Middle frontal gyrus (tissue), 1 donor: ENCODE data around the gene ERCC6L2.

Source experiments
- DNase-seq: peaks from one replicate; pipeline ENCODE4 v3.0.0-alpha.2; 2015; ENCODE audit warnings: low spot score; ENCODE audit errors: extremely low spot score

ERCC6L2 gene, protein sequence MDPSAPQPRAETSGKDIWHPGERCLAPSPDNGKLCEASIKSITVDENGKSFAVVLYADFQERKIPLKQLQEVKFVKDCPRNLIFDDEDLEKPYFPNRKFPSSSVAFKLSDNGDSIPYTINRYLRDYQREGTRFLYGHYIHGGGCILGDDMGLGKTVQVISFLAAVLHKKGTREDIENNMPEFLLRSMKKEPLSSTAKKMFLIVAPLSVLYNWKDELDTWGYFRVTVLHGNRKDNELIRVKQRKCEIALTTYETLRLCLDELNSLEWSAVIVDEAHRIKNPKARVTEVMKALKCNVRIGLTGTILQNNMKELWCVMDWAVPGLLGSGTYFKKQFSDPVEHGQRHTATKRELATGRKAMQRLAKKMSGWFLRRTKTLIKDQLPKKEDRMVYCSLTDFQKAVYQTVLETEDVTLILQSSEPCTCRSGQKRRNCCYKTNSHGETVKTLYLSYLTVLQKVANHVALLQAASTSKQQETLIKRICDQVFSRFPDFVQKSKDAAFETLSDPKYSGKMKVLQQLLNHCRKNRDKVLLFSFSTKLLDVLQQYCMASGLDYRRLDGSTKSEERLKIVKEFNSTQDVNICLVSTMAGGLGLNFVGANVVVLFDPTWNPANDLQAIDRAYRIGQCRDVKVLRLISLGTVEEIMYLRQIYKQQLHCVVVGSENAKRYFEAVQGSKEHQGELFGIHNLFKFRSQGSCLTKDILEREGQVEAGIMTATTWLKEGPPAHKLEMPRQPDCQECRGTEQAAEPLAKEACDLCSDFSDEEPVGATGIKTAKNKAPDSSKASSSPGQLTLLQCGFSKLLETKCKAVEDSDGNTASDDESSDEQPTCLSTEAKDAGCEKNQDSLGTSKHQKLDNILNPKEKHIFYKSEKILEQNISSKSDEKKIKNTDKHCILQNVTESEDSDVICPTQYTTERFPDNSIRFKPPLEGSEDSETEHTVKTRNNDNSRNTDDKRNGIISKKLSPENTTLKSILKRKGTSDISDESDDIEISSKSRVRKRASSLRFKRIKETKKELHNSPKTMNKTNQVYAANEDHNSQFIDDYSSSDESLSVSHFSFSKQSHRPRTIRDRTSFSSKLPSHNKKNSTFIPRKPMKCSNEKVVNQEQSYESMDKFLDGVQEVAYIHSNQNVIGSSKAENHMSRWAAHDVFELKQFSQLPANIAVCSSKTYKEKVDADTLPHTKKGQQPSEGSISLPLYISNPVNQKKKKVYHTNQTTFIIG (N-terminal part only)

DNA sequence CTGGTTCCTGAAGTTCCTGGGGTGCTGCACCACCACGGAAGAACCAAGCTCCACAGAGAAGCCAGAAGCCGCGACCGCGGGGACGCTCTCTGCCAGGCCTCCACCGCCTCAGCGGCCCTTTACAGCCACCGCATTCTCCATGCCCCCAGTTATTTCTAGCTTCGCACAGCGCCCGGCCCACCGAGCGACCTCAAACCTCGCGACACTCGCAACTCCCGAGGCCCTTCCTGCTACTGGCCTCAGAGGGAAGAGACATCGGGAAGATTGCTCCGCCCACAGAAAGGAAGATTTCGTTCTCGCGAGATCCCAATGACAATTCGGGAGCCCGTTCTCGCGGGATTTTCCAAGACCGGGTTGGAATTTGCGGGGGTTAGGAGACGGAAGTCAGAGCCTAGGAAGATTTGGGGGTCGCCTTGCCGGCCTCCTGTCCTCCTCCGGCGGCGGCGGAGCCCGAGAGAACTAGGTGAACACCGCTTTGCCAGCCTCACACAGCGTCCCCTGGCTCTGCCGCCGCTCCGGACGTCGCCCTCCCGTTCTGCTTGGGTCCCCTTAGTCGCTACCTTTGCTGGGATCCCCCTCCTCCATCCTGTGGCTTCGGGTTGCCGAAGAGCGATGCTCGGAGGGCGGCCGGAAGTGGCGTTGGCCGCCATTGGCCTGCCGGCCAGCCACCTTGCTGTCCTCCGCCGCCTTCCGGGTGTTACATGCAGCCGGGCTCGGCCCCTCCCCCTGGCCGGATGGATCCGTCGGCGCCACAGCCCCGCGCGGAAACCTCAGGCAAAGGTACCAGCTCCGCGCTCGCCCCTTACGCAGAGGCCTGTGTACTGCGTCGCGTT is at the start of gene ERCC6L2:
ERCC6L2 (plus strand) TSS at position 387 of the 833 bp plus-strand sequence; CDS start at position 735, 348 bp downstream.
- peak; percentile 95 for DNase-seq

DNA sequence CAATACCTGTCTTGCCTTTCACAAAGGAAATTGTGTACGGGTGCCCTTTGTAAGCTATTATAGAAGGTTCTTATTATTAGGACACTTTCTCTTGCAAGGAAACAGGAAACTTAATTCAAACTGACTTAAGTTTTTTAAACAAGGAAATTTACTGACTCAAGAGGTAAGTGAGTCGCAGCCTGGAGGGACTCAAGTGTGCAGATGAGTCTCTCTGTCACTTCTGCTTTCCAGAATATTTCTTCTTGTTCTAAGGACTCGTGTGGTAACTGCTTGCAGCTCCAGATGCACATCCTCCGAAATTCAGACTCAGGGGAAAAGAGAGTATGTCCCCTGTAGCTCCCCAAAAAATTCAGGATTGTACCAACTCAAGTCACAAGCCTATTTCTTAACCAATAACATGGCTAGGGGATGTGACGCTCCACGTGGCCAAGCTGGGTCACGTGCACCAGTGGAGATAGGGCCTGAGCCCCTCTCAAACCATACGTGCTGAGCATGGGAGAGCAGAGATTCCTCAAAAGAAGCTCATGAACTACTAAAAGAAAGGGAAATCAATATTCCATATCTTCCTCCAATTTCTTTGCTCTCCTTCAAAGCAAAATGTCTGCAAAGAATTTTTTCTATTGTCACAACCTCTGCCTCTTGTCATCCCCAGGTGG is 49.2 kb upstream of the ERCC6L2 start:
- DNase-seq, result no peak

DNA sequence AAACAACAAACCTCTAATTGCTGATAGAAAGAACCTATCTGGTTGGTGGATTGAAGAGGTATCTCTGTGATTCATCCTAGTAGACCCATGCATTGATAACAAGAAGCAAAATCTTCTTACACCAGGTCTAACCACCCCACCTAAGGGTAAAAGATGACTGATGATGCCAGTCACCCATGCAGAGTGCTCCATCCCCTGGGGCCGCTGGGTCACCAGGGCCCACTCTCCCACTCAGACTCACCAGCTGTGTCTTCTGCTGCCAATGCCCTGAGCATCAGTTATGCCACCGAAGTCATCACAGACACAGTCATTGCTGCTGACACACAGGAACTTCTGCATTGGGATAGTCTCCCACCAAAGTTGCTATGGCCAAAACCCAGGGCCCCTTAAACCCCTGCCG is 44.7 kb upstream of the ERCC6L2 start:
- DNase-seq, result no peak

DNA sequence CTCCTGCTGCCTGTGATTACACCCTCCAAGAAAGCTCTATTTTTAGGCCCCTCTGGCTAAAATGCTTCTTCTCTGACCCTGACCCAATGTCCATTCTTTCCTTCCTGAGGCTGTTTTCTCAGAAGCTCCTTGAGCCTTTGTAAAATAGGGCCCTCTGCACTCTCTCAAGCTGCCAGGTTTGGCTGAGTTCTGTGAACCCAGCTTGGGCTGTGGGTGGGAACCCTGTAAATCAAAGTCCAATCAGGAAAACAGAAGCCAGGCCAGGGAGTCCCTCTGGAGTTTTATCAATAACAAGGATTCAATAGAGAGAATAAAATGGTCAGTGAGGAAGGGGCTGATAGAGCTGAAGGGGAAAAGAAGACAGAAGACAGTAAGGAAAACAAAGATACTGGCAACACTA is 43.7 kb upstream of the ERCC6L2 start:
- no peak for DNase-seq

DNA sequence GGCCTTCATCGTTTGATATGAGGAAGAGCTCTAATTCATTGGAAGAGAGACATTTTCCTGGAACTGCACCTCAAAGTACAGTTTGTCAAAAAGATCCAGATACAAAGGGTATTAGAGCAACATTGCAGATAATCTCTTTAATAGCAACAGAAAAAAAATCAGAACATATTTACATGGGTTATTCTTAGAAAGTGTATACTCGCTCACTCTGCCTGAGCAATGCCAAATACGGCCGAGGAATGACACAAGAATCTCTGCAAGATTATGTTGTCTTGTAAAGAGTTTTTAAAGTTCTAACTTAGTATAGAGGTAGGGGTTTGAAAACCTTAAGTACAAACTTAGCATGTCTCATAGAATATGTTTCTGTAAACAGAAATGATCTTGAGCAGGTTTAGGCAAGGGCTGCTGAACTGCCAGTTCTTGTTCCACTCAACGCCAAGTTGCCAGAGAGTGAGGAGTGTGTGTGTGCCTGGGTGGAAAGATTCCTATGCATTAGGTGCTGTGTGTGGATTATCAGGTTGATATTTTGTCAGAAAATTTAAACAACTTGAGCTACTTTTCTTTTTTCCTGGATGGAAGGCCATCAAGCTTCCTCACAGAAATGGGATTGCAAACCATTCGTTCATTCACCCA is 41.8 kb upstream of the ERCC6L2 start:
- DNase-seq, result no peak

DNA sequence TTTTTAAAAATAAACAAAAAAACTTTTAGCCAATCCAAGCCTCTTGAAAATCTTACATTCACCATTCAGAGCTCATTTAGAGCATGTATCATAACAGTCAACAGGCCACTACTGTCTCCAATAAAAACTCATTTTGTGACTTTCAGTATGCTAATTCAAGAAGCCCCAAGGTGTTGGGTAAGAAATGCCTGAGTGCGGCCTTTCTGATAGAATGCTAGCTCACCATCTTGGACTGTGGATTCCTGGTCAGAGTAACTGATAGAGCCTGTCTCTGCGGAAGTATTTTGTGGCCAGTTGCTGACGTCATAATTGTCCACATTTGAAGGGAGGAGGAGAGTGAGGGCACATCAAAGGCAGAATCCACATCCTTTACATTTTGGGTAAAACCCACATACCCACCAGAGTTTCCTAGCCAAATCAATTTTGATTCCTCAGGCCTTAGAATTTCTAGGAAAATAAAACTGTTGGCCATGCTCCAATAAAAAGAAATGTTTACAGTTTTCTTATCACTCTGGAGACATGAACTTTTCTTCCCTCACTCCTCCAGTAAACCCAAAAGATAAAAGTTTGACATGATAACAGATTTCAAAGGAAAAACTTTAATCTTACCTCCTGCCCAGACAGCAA is 41.1 kb upstream of the ERCC6L2 start:
- no peak for DNase-seq

DNA sequence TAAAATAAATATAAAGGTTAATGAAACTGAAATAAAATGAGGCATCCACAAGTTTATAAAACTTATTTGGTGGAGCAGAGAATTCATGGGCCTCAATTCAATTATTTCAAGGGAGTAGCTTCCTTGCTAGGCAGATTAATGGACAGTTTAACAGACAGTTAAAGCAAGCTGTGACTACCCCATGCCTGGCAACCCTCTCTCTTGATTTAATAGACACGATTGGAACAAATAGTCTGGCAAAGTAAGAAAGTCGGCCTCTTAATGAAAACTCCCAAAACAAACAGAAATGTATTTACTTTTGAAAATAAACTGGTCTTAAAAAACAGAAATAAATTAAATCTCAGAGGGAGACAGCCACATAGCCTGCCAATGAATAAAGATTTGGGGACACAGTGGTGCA is 40.1 kb upstream of the ERCC6L2 start:
- no peak for DNase-seq

DNA sequence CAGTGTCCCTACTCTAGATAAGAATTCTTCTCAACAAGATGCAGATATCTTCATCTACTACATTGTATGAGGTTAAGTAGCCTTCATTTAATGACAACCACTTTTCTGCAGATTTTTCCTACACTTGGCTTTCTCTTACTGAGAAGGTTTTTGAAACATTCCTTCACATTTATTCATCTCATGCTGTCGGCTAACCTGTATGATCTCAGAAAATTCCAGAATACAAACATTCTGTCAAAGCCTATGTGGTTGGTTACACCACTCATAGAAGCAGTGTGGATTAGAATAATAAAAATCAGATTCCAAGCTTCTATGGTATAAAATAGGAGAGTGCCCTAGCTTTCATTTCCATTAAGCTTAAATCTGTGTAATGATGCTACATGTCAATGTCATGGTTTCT is 39.4 kb upstream of the ERCC6L2 start:
- no peak for DNase-seq

DNA sequence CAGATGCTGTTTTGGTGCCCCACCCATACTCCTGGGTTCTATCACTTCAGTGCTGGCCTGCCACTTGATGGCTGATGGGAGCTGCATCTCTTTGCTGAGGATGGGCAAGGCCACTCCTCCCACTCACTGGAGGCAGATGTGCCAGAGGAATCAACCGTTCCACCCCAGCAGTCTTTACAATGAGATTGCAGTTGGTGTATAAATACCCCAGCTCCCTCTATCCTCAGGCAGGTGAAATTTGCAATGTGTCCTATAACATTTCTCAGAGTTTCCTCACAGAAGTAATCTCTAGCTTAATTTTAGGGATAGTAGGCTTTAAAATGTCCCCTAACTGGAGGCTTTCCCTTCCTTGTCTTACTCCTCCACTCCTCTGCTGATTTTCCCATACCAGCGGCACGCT is 36.5 kb upstream of the ERCC6L2 start:
- DNase-seq, result no peak

DNA sequence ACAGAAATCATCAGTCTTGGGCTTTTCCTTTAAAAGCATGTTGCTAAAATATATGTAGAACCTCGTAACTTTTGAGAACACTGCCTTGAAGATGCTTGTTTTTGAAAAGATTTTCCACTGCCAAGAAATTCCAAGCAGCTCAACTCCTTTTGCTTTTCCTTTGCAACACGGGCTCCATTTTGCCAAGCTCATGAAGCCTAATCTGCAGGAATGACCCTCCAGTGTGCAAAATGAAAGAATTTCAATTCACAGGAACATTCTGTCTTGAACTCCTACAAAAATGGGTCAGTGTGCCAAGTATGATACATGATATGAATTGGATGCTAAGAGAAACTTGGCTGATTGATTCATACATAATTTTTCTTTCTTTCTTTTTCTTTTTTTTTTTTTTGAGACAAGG is 35.4 kb upstream of the ERCC6L2 start:
- no peak for DNase-seq

DNA sequence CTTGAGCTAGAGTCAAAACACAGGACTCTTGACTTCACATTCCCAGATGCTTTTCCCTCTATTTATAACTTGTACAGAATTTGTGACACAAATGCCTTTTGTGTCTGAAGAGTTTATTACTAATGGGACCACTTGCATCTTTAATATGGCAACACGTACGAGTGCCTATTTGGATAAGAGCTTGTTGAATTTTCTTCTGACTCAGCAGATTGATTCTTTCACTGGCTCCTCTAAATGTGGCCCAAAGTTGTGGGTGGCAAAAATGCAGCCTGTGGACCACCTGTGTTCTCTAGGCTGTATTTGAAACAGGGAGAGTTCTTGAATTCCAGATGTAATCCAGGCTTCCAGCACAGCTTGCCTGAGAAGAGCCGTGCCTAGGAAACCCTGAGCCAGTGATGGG is 34.1 kb upstream of the ERCC6L2 start:
- DNase-seq, result no peak

DNA sequence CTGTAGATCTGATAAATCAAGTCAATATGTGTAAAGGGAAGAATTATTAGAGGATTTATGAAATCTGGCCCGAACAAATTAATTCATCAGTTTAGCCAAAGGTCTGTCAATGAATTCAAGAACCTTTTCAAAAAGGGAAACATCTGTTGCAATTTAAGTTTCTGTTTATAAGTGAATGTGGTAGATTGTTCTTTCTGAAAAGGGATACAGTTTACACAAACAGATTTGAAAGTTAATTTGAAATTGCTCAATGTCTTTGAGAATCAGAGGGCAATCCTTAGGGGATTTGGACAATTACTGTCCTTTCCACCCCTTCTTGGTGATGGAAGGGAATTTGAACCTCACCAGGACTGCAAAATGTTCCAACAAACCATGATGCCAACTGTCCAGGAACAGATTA is 29.7 kb upstream of the ERCC6L2 start:
- no peak for DNase-seq

DNA sequence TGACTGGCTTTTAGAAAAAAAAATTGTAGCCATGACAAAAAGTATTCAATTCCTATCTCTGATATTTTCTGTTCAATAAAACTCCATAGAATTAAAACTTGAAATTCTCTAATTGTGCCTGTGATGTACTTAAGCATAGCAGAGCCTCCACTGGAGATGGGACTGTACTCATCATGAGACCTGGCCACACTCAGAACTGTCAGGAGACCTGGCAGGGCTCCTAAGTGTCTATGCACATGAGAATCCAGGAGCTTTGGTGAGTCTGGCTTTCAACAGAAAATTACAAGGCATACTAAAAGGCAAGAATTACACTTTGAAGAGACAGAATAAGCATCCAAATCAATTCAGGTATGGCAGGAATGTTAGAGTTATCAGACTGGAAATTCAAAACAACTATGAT is 26.7 kb upstream of the ERCC6L2 start:
- DNase-seq, result no peak

DNA sequence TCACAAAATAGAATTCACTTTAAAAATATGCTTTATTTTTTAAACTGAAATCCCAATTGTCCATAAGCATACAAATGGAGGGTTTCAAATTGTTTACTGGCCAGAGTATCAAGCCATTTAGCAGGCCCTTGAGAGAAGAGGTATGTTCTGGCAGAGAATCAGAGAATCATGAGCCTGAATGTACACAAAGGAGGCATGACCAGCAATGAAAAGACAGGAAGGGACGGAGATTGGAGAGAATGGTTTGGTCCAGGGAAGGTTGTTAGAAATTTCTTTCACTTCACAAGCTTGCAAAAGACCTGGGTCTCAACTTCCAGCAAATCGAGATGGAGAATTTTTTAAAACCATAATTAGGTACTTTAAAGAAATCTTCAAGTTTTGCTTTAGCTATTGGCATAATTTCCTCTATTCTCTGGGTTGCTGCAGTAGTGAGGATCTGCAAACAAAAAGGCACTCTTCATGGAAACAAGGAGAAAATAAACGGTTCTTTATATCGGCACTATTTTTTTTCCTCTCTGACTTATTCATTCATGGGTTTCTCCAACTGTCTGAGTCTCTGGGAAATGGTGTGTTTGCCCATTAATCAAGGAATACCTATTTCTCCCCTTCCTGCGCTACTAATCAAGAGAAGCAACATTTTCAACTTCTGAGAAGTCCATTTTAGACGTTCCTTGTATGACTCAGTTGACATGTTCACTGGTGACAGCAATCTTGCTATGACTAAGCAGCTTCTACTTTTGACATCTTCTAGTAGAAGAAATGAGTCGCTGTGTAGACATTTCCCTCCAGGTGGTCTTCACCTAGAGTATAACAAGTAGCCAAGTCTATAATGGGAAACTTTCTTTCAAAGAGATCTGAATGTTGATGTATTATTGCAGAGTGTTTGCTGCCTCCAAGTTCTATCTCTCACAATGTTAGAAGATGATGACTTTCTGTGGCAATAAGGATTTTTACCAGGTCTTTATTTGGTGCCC is 23.1 kb upstream of the ERCC6L2 start:
- DNase-seq, result no peak

DNA sequence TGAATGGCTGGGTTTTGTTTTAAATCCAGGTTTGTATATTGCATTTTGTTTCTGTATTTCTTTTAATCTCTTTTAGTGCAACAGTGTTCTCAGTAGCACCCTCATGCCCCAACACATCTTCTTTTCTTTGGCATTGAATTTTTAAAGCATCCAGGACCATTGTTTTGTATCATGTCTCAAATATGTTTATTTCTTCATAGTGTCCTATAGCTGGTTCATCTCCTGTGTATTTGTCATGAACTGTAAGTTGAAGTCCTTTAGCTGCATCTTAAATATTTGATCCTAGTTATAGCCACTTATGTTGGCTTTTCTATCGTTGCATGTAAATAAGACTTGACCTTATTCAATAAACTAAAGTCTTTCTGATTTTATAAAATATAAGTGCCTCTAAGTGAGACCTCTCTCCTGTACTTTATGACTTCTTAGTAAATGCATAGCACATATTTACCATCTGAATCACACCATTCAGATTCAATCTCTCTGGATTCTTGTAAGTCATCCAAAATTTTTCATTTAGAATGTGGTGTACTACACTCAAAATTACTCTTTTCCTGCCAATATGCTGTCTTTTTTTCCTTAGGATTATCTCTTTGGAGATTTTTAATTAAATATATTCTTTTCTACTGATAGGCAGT is 21.0 kb upstream of the ERCC6L2 start:
- DNase-seq, result no peak

DNA sequence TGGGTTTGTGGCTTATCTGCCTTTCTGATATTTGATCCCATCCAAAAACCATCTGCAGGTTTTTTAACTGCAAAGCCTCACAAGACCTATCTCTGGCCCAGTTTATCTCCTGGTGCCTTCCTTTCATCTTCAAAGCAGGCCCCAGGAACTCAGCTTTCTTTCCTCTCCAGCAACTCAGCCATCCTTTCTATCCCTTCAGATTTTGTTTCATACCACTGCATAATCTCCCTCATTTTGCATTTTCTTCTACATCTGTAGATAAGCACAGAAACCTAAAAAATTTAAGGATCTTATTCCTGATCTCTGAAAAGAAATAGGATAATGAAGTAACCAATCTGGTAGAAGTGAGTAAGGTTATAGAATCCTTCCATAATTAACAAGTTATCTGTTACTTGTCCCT is 19.5 kb upstream of the ERCC6L2 start:
- no peak for DNase-seq

DNA sequence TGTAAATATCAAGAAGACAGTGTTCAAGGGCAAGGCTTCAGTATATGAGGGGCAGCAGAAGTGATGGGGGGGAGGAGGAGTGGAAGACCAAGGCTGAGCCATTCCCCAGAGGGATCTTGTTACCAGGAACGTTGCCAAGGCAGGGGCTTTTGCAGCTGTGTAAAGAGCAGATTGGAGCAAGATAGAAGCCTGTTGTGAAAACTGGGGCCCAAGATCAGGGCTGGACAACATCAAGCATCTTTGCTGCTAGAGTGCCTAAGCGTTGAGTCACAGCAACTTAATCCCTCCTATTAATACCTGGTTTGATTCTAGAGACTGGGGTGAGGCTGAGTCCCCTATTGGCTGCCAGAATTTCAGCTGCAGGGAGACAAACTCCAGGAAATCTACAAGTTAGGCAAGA is 18.4 kb upstream of the ERCC6L2 start:
- DNase-seq, result no peak

DNA sequence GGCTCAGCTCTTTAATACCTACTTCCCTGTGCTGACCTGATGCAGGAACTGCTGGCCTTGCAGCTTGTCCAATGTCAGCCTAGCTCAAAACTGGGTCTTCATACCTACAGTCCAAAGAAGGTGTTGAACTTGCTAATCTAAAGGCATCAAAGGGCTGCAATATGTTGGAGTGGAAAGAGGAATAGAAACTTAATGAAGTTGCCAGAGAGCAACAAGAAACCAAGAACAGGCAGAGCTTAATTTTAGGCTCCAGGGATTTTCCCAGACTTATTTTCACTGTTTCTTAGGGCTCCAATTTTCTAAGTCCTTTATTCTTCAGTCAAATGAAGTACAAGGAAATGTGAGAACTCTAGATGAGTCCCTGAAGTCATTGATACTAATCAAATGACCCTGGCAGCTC is 17.6 kb upstream of the ERCC6L2 start:
- no peak for DNase-seq
